Gastroesophageal sphincter (tissue), 4 donors: ENCODE data around the gene SERTAD1. TPM values are rescaled to one million over a fixed set of nuclear protein-coding genes. Genes with fewer than 3 reads are reported as not detected.

Experiments
- ATAC-seq: fragments of 150-250 bp; one replicate; pipeline ENCODE4 v1.9.1; 2016; ENCODE audit warnings: mild to moderate bottlenecking, moderate library complexity
- H3K27ac ChIP-seq, 4 donors: fragments of 200-600 bp; sonication (generic) in 3 of 4; 1 replicate in 3 of 4; 2 replicates in 1 of 4; pipeline ENCODE4 v1.5.1; 2016 to 2019
- H3K27me3 ChIP-seq: fragments of 200-600 bp; sonication (generic); one replicate; pipeline ENCODE4 v1.5.1; 2019
- H3K36me3 ChIP-seq, 2 donors: fragments of 200-600 bp; sonication (generic); one replicate each; pipeline ENCODE4 v1.5.1; 2019; ENCODE audit warnings: control low read depth in 1 of 2
- H3K4me1 ChIP-seq, 3 donors: fragments of 200-600 bp; sonication (generic); 1 replicate in 2 of 3; 2 replicates in 1 of 3; pipeline ENCODE4 v1.5.1; 2016 to 2019; ENCODE audit warnings: control low read depth in 2 of 3
- H3K4me3 ChIP-seq, 2 donors: fragments of 200-600 bp; sonication (generic); one replicate each; pipeline ENCODE4 v1.5.1; 2019; ENCODE audit warnings: mild to moderate bottlenecking in 1 of 2, moderate library complexity in 1 of 2
- H3K9me3 ChIP-seq, 3 donors: fragments of 200-600 bp; sonication (generic); one replicate each; pipeline ENCODE4 v1.5.1; 2017 to 2019; ENCODE audit warnings: control low read depth in 2 of 3
- EP300 ChIP-seq: sonication (generic); formaldehyde crosslinking; IDR thresholded peaks from one replicate; pipeline ENCODE4 v1.6.1; 2017; ENCODE audit warnings: antibody characterized with exemption, mild to moderate bottlenecking
- POLR2A ChIP-seq, 2 donors: fragments of 450-650 bp; IDR thresholded peaks; one replicate each; pipeline ENCODE4 v1.6.1; 2017; ENCODE audit warnings: antibody characterized with exemption in 2 of 2, mild to moderate bottlenecking in 2 of 2, moderate library complexity in 1 of 2
- POLR2AphosphoS5 ChIP-seq: sonication (generic); formaldehyde crosslinking; IDR thresholded peaks from one replicate; pipeline ENCODE4 v1.6.1; 2017; ENCODE audit warnings: antibody characterized with exemption
- WGBS, 2 donors: methylation state at CpG; one replicate each; pipeline ENCODE4 v1.1.5; 2018; ENCODE audit warnings: low coverage in 1 of 2; 5-methylcytosine and 5-hydroxymethylcytosine counted together
- total RNA-seq, 4 donors: library from RNA; depleted of rRNA; stranded (reverse); fragments of >200 nt; gene quantifications; one replicate each; pipeline ENCODE4 v1.1.0, GENCODE V29; 2016
- TF ChIP-seq, protein P1 (sequence below), 4 experiments: fragments of 200-600 bp in 2 of 4; fragments of 450-650 bp in 2 of 4; sonication (generic) in 1 of 4; IDR thresholded peaks; one replicate each; pipeline ENCODE4 v1.5.1; 2017 to 2019; ENCODE audit warnings: antibody characterized with exemption in 4 of 4, mild to moderate bottlenecking in 2 of 4, moderate library complexity in 2 of 4

The SERTAD1 gene
- total RNA-seq, 4 donors from 2014 or later: 16.6 to 22.1 (median 18.9) TPM

DNA sequence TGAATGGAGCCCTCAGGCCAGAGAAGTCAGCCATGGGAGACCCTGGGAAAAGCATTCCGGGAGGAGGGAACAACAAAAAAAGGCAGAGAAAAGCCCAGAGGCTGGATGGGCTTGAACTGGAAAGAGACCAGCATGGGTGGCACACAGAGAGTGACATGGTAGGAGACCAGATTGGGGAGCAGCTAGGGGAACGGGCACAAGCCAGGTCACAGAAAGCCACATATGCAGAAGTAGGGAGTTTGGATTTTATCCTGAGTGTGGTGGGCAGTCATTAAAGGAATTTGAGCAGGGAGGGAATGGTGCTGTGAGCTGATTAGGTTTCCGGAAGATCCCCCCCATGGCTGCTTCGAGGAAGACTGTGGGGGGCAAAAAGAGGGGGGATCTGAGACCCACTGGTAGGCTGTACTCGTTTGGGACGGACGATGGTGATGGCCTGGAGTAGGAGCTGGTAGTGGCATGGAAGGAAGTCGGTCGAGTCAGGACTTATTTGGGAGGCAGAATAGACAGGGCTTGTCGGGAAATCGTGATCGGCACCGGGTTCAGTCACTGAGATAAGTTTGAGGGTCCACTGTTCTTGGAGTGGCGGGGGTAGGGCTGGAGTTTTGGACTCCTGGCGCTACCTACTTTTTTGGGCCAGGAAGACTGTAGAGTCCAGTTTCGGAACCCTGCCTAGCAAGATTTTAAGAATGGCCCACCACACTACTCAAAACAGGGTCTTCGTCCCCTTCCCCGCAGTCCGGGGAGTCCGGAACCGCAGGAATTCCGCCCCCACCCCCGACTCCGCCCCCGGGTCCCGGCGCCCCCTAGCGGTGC, 949 bp downstream of the SERTAD1 start:
- no peak for ATAC-seq
- H3K27ac ChIP-seq: peak overlapping the region; percentile 94 to 100 (median 98)
- H3K4me3 ChIP-seq: peak overlapping the region; percentile 71 to 81
- H3K27me3 ChIP-seq: no peaks in the 10 kb centered on the region
- 0 to 1% methylated on average over 14 to 16 of the region's 28 CpGs for WGBS, 2 donors
- TF ChIP-seq EP300: no peak
- no peak for TF ChIP-seq POLR2A (IDR thresholded peaks at IDR 0.05)
- TF ChIP-seq, protein P1, sequence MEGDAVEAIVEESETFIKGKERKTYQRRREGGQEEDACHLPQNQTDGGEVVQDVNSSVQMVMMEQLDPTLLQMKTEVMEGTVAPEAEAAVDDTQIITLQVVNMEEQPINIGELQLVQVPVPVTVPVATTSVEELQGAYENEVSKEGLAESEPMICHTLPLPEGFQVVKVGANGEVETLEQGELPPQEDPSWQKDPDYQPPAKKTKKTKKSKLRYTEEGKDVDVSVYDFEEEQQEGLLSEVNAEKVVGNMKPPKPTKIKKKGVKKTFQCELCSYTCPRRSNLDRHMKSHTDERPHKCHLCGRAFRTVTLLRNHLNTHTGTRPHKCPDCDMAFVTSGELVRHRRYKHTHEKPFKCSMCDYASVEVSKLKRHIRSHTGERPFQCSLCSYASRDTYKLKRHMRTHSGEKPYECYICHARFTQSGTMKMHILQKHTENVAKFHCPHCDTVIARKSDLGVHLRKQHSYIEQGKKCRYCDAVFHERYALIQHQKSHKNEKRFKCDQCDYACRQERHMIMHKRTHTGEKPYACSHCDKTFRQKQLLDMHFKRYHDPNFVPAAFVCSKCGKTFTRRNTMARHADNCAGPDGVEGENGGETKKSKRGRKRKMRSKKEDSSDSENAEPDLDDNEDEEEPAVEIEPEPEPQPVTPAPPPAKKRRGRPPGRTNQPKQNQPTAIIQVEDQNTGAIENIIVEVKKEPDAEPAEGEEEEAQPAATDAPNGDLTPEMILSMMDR (IDR thresholded peaks at IDR 0.05): no peak
- no peaks in the 10 kb centered on the region for H3K9me3 ChIP-seq
- peaks cover 0 to 16% of the 10 kb centered on the region in 2 donors for H3K36me3 ChIP-seq
- H3K4me1 ChIP-seq: peaks cover 0 to 55% (median 29%) of the 10 kb centered on the region in 3 donors

DNA sequence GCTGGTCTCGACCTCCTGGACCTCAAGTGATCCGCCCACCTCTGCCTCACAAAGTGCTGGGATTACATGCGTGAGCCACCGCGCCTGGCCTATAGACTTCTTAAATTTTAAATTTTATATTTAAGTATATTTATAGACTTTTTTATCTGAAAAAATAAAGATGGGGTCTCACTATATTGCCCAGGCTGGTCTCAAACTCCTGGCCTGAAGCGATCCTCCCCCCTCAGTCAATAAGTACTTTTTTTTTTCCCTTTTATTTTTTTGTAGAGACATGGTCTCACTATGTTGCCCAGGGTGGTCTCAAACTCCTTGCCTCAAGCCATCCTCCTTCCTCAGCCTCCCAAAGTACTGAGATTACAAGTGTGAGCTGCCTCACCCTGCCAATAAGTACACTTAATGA, 1.9 kb downstream of the SERTAD1 start:
- H3K27me3 ChIP-seq: no peaks in the 10 kb centered on the region
- peak overlapping the region in 1 of 2 donors; percentile 81 for H3K4me3 ChIP-seq
- H3K27ac ChIP-seq: peak overlapping the region in 2 of 4 donors; percentile 98 to 100
- no peak for ATAC-seq
- H3K36me3 ChIP-seq: peaks cover 0 to 16% of the 10 kb centered on the region in 2 donors
- TF ChIP-seq EP300 (no peak), POLR2A (IDR thresholded peaks at IDR 0.05) (no peak), POLR2AphosphoS5 (no peak)
- TF ChIP-seq, protein P1 (IDR thresholded peaks at IDR 0.05): no peak
- 83 to 96% methylated on average over 3 to 6 of the region's 6 CpGs for WGBS, 2 donors
- peaks cover 0 to 57% (median 29%) of the 10 kb centered on the region in 3 donors for H3K4me1 ChIP-seq
- no peaks in the 10 kb centered on the region for H3K9me3 ChIP-seq

DNA sequence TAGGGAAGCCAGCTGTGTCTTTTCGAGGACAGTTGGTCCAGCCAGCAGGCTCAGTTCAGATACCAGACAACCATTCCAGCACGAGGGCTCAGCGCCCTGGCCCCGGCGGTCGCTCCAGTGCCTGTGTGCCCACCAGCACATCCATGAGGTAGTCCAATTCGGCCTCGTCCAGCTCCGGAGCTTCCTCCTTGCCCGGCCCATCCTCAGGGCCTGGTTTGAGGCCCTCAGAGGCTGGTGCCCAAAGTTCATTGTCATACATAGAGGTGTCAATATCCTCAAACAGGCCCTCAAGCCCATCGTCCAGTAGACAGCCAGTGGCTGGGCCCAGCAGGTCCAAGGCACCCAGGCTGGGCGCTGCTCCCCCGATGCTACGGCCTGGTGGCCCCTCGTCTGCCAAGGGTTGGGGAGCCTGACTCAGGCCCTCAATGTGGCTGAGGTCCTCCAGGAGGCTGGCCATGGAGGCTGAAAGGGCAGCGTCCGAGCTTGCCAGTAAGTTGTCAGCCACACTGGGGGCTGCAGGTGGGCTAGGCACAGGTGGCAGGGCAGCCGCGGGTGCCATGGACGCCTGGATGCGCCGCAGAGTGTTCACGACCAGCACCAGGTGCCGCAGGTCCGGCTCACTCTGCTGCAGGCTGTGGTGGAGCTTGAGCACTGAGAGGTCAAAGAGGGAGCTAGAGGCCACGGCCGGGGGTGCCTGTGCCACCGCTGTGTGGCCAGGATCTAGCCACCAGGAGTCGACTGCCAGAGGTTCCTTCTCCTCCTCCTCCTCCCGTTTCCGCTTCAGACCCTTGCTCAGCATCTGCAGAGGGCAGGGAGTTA, 2.8 kb downstream of the SERTAD1 start:
- Histone ChIP-seq H3K4me1 (peaks cover 0 to 57% (median 29%) of the 10 kb centered on the region in 3 donors), H3K4me3 (no peak overlapping the region)

DNA sequence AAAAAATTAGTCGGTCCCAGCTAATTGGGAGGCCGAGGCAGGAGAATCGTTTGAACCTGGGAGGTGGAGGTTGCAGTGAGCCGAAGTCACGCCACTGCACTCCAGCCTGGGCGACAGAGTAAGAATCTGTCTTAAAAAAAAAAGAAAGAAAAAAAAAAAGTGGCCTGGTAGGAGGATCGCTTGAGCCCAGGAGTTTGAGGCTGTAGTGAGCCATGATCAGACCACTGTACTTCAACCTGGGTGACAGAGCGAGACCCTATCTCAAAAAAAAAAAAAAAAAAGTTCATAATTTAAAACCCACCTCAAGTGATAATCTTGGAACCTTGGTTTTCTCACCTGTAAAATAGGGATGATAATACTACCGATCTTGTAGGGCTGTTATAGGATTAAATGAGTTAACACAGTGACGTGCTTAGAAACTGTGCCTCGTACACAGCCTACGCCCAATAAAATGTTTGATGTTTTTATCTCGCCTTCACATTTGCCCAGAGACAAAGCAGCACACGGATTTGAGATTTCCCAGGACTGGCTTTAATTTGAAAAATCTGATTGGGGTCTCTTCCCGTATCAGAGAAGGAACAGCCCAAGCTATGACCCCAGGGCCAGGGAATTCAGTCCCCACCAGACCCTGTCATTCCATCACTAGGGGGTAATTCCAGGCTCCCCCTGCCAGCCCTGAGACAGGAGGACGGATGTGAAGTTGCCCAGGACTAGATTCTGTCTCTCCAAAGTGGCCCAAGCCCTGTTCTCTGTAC, 3.6 kb downstream of the SERTAD1 start:
- peak overlapping the region in 1 of 2 donors; percentile 56 for H3K4me3 ChIP-seq
- H3K4me1 ChIP-seq: peaks cover 0 to 62% (median 33%) of the 10 kb centered on the region in 3 donors
- TF ChIP-seq EP300 (no peak), POLR2AphosphoS5 (no peak), POLR2A (IDR thresholded peaks at IDR 0.05) (no peak)
- TF ChIP-seq, protein P1 (IDR thresholded peaks at IDR 0.05): no peak
- peak overlapping the region; percentile 92 to 100 (median 96) for H3K27ac ChIP-seq
- H3K27me3 ChIP-seq: no peaks in the 10 kb centered on the region
- 56 to 65% methylated on average over 7 to 15 of the region's 16 CpGs for WGBS, 2 donors
- ATAC-seq: no peak
- peaks cover 0 to 16% of the 10 kb centered on the region in 2 donors for H3K36me3 ChIP-seq
- H3K9me3 ChIP-seq: no peaks in the 10 kb centered on the region

More for the DNA sequence above, 2.8 kb downstream of the SERTAD1 start:
- 84 to 100% methylated on average over 3 to 12 of the region's 31 CpGs for WGBS, 2 donors
- TF ChIP-seq POLR2A (IDR thresholded peaks at IDR 0.05) (no peak), POLR2AphosphoS5 (no peak), EP300 (no peak)
- TF ChIP-seq, protein P1 (IDR thresholded peaks at IDR 0.05): no peak
- ATAC-seq: no peak
- H3K9me3 ChIP-seq: no peaks in the 10 kb centered on the region
- peaks cover 0 to 16% of the 10 kb centered on the region in 2 donors for H3K36me3 ChIP-seq
- no peaks in the 10 kb centered on the region for H3K27me3 ChIP-seq
- peak overlapping the region in 3 of 4 donors; percentile 69 to 98 (median 92) for H3K27ac ChIP-seq
